Smooth muscle cell (in vitro differentiated cells): ENCODE measurements around the gene SHROOM3. TPM values are rescaled to one million over a fixed set of nuclear protein-coding genes. Genes with fewer than 3 reads are reported as not detected.

Experiments
- DNase-seq: peaks from one replicate; lab custom pipeline; 2025; ENCODE audit not compliant: unreplicated experiment; lab: John Stamatoyannopoulos, UW
- H2AFZ ChIP-seq: fragments of 200-600 bp; sonication (generic); 2 replicates; pipeline ENCODE4 v1.6.0; 2016; ENCODE audit warnings: antibody characterized with exemption, low read depth, mild to moderate bottlenecking
- H3F3A ChIP-seq: fragments of 200-600 bp; sonication (generic); 2 replicates; pipeline ENCODE4 v1.6.0; 2017; ENCODE audit warnings: antibody characterized with exemption, low read depth
- H3K27ac ChIP-seq: fragments of 200-600 bp; sonication (generic); 2 replicates; pipeline ENCODE4 v1.5.1; 2016; ENCODE audit warnings: low read depth, mild to moderate bottlenecking
- H3K27me3 ChIP-seq: fragments of 200-600 bp; sonication (generic); 2 replicates; pipeline ENCODE4 v1.6.1; 2016; ENCODE audit warnings: low read depth, mild to moderate bottlenecking
- H3K36me3 ChIP-seq: fragments of 200-600 bp; sonication (generic); 2 replicates; pipeline ENCODE4 v1.5.1; 2016; ENCODE audit warnings: low read depth
- H3K4me1 ChIP-seq: fragments of 200-600 bp; sonication (generic); 2 replicates; pipeline ENCODE4 v1.5.1; 2016; ENCODE audit warnings: low read depth
- H3K4me2 ChIP-seq: fragments of 200-600 bp; sonication (generic); 2 replicates; pipeline ENCODE4 v1.6.0; 2016; ENCODE audit warnings: mild to moderate bottlenecking
- H3K4me3 ChIP-seq: fragments of 200-600 bp; sonication (generic); 2 replicates; pipeline ENCODE4 v1.5.1; 2016; ENCODE audit warnings: mild to moderate bottlenecking
- H3K79me2 ChIP-seq: fragments of 200-600 bp; sonication (generic); 2 replicates; pipeline ENCODE4 v1.6.0; 2016; ENCODE audit warnings: low read depth, mild to moderate bottlenecking
- H3K9ac ChIP-seq: fragments of 200-600 bp; sonication (generic); 2 replicates; pipeline ENCODE4 v1.6.0; 2016; ENCODE audit warnings: low read depth
- H3K9me3 ChIP-seq: fragments of 200-600 bp; sonication (generic); replicated peaks from 2 replicates; pipeline ENCODE4 v1.5.1; 2016; ENCODE audit warnings: low read depth
- H4K20me1 ChIP-seq: fragments of 200-600 bp; sonication (generic); 2 replicates; pipeline ENCODE4 v1.6.0; 2016; ENCODE audit warnings: low read depth
- CTCF ChIP-seq: fragments of 200-600 bp; sonication (generic); IDR thresholded peaks from 2 replicates; pipeline ENCODE4 v1.5.1; 2017; ENCODE audit warnings: borderline replicate concordance, mild to moderate bottlenecking, antibody characterized with exemption; ENCODE audit not compliant: insufficient read depth, poor library complexity, severe bottlenecking
- WGBS: methylation state at CpG from one replicate; pipeline ENCODE4 v1.1.7; 2016; ENCODE audit warnings: low lambda C conversion rate; 5-methylcytosine and 5-hydroxymethylcytosine counted together
- polyA plus RNA-seq: library from polyadenylated mRNA; unstranded; fragments of >200 nt; fragmentation: Nextera tagmentation; extraction: Ambion mirVana; gene quantifications from 2 replicates; pipeline ENCODE4 v1.2.1, GENCODE V29; 2016
- total RNA-seq: library from RNA; depleted of rRNA; stranded (reverse); fragments of >200 nt; gene quantifications from 2 replicates; pipeline ENCODE4 v1.2.3, GENCODE V29; 2014

The SHROOM3 gene
- total RNA-seq (25.2 and 31.9 TPM in 2 replicates), polyA plus RNA-seq (10.0 and 22.3 TPM in 2 replicates)

- H3K9me3 ChIP-seq, result no peaks in the 10 kb centered on the region
- no peak for TF ChIP-seq CTCF
- peak within 1 kb of the TSS; percentile 58 for H3K27ac ChIP-seq
- peaks cover 26% of the 10 kb centered on the region for H3K4me1 ChIP-seq
- 16% methylated on average over 9 of the region's 9 CpGs for WGBS
- no peak for DNase-seq
- no peaks in the 10 kb centered on the region for H3F3A ChIP-seq
- H3K4me3 ChIP-seq, result peak within 1 kb of the TSS; percentile 54
- H3K27me3 ChIP-seq, result no peaks in the 10 kb centered on the region
- no peaks in the 10 kb centered on the region for H4K20me1 ChIP-seq
- H3K4me2 ChIP-seq, result peak within 1 kb of the TSS; percentile 92
- no peaks in the 10 kb centered on the region for H3K36me3 ChIP-seq
- H3K9ac ChIP-seq, result peak within 1 kb of the TSS; percentile 31
- H3K79me2 ChIP-seq, result no peaks in the 10 kb centered on the region
- peak within 1 kb of the TSS; percentile 99 for H2AFZ ChIP-seq
These were observed at the start of gene SHROOM3 for GRCh38 chr4:76434901-76435527. Gene SHROOM3, plus strand, starts transcription at chr4:76435229. Its CDS starts 824 bp downstream, at chr4:76436053.

DNA sequence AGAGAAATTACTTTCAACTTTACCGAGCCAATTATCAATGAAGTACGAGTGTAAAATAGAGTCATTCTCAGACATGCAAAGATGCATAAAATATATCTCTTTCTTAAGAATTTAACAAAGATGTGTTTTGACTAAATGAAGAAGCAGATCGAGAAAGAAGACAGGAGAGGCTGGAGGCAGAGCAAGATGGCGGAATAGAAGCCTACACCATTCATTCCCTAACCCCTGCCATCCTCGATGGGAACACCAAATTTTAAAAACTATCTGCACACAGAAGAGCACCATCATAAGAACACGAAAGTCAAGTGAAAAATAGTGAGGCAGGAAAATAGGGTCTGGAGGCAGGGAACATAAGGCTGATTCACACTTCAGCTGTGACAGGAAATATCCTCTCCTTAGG lies 49.1 kb upstream of the SHROOM3 start:
- TF ChIP-seq CTCF, result no peak
- Histone ChIP-seq H3K79me2 (no peaks in the 10 kb centered on the region), H3K27me3 (no peaks in the 10 kb centered on the region), H3F3A (no peaks in the 10 kb centered on the region), H3K9ac (no peak overlapping the region), H3K4me1 (peaks cover 3% of the 10 kb centered on the region), H3K4me2 (no peak overlapping the region), H3K9me3 (no peaks in the 10 kb centered on the region), H2AFZ (no peak overlapping the region), H3K27ac (no peak overlapping the region), H3K36me3 (no peaks in the 10 kb centered on the region), H3K4me3 (no peak overlapping the region), H4K20me1 (no peaks in the 10 kb centered on the region)
- WGBS, result 91% methylated on average over 6 of the region's 6 CpGs
- no peak for DNase-seq

GRCh38 chr4:76386566-76387305 lies 48.3 kb upstream of the SHROOM3 start:
- 94% methylated on average over 6 of the region's 6 CpGs for WGBS
- no peaks in the 10 kb centered on the region for H4K20me1 ChIP-seq

More at GRCh38 chr4:76386566-76387305, 48.3 kb upstream of the SHROOM3 start:
- no peaks in the 10 kb centered on the region for H3F3A ChIP-seq
- H3K27me3 ChIP-seq, result no peaks in the 10 kb centered on the region
- H3K9me3 ChIP-seq, result no peaks in the 10 kb centered on the region
- DNase-seq, result no peak
- H3K27ac ChIP-seq, result no peak overlapping the region
- H2AFZ ChIP-seq, result no peak overlapping the region
- no peaks in the 10 kb centered on the region for H3K79me2 ChIP-seq
- H3K36me3 ChIP-seq, result no peaks in the 10 kb centered on the region
- no peak overlapping the region for H3K4me2 ChIP-seq
- H3K4me1 ChIP-seq, result peaks cover 3% of the 10 kb centered on the region
- H3K9ac ChIP-seq, result no peak overlapping the region
- TF ChIP-seq CTCF, result no peak
- no peak overlapping the region for H3K4me3 ChIP-seq
